MCF 10A (cell line): ENCODE measurements around the gene PNKD. TPM values are rescaled to one million over a fixed set of nuclear protein-coding genes. Genes with fewer than 3 reads are reported as not detected.

Experiments
- BruUV-seq: library from RNA; stranded (reverse); fragments of 400-500 nt; replicated peaks from 2 replicates; lab custom pipeline; 2021; lab: Mats Ljungman, UMichigan
- CTCF ChIA-PET: fragments of 300-600 bp; sonication (Branson Sonifier 250); formaldehyde crosslinking; extraction: SDS; loops from one replicate; lab custom pipeline; 2021; ENCODE audit warnings: antibody characterized with exemption, inconsistent platforms; lab: Yijun Ruan, JAX
- POLR2A ChIA-PET: fragments of 300-600, 350-650 bp; sonication (Branson Sonifier 250); formaldehyde crosslinking; extraction: SDS; loops from one replicate; lab custom pipeline; 2020; ENCODE audit warnings: antibody characterized with exemption, inconsistent platforms; lab: Yijun Ruan, JAX
- DNase-seq: peaks from one replicate; pipeline ENCODE4 v3.0.0-alpha.2; 2018; ENCODE audit not compliant: unreplicated experiment
- H3K27ac Mint-ChIP-seq: one replicate; pipeline ENCODE4 v1.8.0; 2022; ENCODE audit warnings: mild to moderate bottlenecking, low read depth, mixed read lengths; ENCODE audit not compliant: unreplicated experiment
- H3K27me3 Mint-ChIP-seq: one replicate; pipeline ENCODE4 v1.8.0; 2022; ENCODE audit warnings: mixed read lengths; ENCODE audit not compliant: insufficient read depth, unreplicated experiment
- H3K36me3 Mint-ChIP-seq: one replicate; pipeline ENCODE4 v1.8.0; 2022; ENCODE audit warnings: mild to moderate bottlenecking, moderate library complexity, mixed read lengths; ENCODE audit not compliant: insufficient read depth, unreplicated experiment
- H3K4me1 Mint-ChIP-seq: one replicate; pipeline ENCODE4 v1.8.0; 2022; ENCODE audit warnings: mixed read lengths; ENCODE audit not compliant: insufficient read depth, unreplicated experiment
- H3K4me3 Mint-ChIP-seq: one replicate; pipeline ENCODE4 v1.8.0; 2022; ENCODE audit warnings: mild to moderate bottlenecking, moderate library complexity, mixed read lengths; ENCODE audit not compliant: unreplicated experiment
- H3K9me3 Mint-ChIP-seq: one replicate; pipeline ENCODE4 v1.8.0; 2022; ENCODE audit warnings: mixed read lengths; ENCODE audit not compliant: unreplicated experiment
- intact Hi-C: fragments of 100-400 bp; cut with micrococcal nuclease; formaldehyde crosslinking; loops from 2 replicates; pipeline ENCODE4 v1.14.1; 2022
- total RNA-seq: library from RNA; stranded (reverse); gene quantifications from 2 replicates; pipeline ENCODE4 v1.2.3, GENCODE V29; 2022
- TF ChIP-seq, protein P1 (sequence below): fragments of 200-600 bp; IDR thresholded peaks from one replicate; pipeline ENCODE4 v1.8.0; 2022; ENCODE audit warnings: antibody characterized with exemption, mild to moderate bottlenecking; ENCODE audit not compliant: unreplicated experiment

Gene PNKD
- total RNA-seq, 1 experiment from 2014 or later, result 23.1 TPM

- DNase-seq, result peak; percentile 97
- intact Hi-C loops, result no loop called here
- POLR2A ChIA-PET, result interaction anchor here (0.6 to 11.8 kb wide), 17 partner anchors 8 to 401 kb away, joined by 3 to 390 read pairs (median 10); partner anchors contain the start of genes AAMP, ARPC2, CTDSP1 and PNKD
- BruUV-seq, result no TSS peak
- Mint-ChIP-seq H3K9me3 (no peaks in the 10 kb centered on the region), H3K4me3 (peak overlapping the region; percentile 80), H3K27me3 (no peaks in the 10 kb centered on the region), H3K4me1 (peaks cover 57% of the 10 kb centered on the region), H3K36me3 (peaks cover 40% of the 10 kb centered on the region), H3K27ac (peak overlapping the region; percentile 99)
- TF ChIP-seq, protein P1, sequence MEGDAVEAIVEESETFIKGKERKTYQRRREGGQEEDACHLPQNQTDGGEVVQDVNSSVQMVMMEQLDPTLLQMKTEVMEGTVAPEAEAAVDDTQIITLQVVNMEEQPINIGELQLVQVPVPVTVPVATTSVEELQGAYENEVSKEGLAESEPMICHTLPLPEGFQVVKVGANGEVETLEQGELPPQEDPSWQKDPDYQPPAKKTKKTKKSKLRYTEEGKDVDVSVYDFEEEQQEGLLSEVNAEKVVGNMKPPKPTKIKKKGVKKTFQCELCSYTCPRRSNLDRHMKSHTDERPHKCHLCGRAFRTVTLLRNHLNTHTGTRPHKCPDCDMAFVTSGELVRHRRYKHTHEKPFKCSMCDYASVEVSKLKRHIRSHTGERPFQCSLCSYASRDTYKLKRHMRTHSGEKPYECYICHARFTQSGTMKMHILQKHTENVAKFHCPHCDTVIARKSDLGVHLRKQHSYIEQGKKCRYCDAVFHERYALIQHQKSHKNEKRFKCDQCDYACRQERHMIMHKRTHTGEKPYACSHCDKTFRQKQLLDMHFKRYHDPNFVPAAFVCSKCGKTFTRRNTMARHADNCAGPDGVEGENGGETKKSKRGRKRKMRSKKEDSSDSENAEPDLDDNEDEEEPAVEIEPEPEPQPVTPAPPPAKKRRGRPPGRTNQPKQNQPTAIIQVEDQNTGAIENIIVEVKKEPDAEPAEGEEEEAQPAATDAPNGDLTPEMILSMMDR, result no peak
- CTCF ChIA-PET, result interaction anchor here (0.6 to 7.3 kb wide), 6 partner anchors 11 to 692 kb away, joined by 3 to 160 read pairs (median 14); partner anchors contain the start of genes AAMP, CATIP and PNKD
Measured at GRCh38 chr2:218286570-218287459, 16.5 kb downstream of the PNKD start.

- peak; percentile 69 for DNase-seq
- peaks cover 14% of the 10 kb centered on the region for H3K36me3 Mint-ChIP-seq
- POLR2A ChIA-PET, result interaction anchor here (0.7 to 11.8 kb wide), 9 partner anchors 9 to 117 kb away, joined by 3 to 390 read pairs (median 17); partner anchors contain the start of genes AAMP, ARPC2, CATIP and PNKD
- TF ChIP-seq, protein P1, result no peak
- CTCF ChIA-PET, result interaction anchor here (1.0 to 12.3 kb wide), 6 partner anchors 10 to 175 kb away, joined by 3 to 215 read pairs (median 11); partner anchors contain the start of genes AAMP, CATIP and PNKD
- no peaks in the 10 kb centered on the region for H3K9me3 Mint-ChIP-seq
- H3K27ac Mint-ChIP-seq, result peak overlapping the region; percentile 91
- H3K27me3 Mint-ChIP-seq, result no peaks in the 10 kb centered on the region
- intact Hi-C loops, result no loop called here
- peak overlapping the region; percentile 75 for H3K4me3 Mint-ChIP-seq
- BruUV-seq, result no TSS peak
- peaks cover 49% of the 10 kb centered on the region for H3K4me1 Mint-ChIP-seq
Measured at GRCh38 chr2:218289639-218290315, 19.5 kb downstream of the PNKD start.

- Mint-ChIP-seq H3K36me3 (peaks cover 13% of the 10 kb centered on the region), H3K9me3 (no peaks in the 10 kb centered on the region), H3K27me3 (no peaks in the 10 kb centered on the region), H3K4me1 (peaks cover 51% of the 10 kb centered on the region), H3K4me3 (peak overlapping the region; percentile 75), H3K27ac (peak overlapping the region; percentile 91)
- intact Hi-C loops, result no loop called here
- TF ChIP-seq, protein P1, result no peak
- CTCF ChIA-PET, result interaction anchor here (1.0 to 12.3 kb wide), 7 partner anchors 9 to 175 kb away, joined by 3 to 215 read pairs (median 9); partner anchors contain the start of genes AAMP, CATIP and PNKD
- no TSS peak for BruUV-seq
- POLR2A ChIA-PET, result interaction anchor here (0.7 to 11.8 kb wide), 10 partner anchors 8 to 116 kb away, joined by 3 to 390 read pairs (median 12); partner anchors contain the start of genes AAMP, ARPC2, CATIP and PNKD
- DNase-seq, result no peak
Measured at GRCh38 chr2:218290316-218291261, 20.3 kb downstream of the PNKD start.
